NCI-H2107 (cell line): ENCODE data around the gene CDC42BPA.
A peak's percentile ranks its signal among the peaks of the same experiment; 100 is the strongest.
"Not testable (repeated sequence)": the region's sequence is repeated elsewhere in the genome, so short reads cannot be mapped to it uniquely, and the experiment has no call there.

Experiments used
- DNase-seq: peaks from one replicate; lab custom pipeline; 2025; lab: John Stamatoyannopoulos, UW

CDC42BPA gene, protein sequence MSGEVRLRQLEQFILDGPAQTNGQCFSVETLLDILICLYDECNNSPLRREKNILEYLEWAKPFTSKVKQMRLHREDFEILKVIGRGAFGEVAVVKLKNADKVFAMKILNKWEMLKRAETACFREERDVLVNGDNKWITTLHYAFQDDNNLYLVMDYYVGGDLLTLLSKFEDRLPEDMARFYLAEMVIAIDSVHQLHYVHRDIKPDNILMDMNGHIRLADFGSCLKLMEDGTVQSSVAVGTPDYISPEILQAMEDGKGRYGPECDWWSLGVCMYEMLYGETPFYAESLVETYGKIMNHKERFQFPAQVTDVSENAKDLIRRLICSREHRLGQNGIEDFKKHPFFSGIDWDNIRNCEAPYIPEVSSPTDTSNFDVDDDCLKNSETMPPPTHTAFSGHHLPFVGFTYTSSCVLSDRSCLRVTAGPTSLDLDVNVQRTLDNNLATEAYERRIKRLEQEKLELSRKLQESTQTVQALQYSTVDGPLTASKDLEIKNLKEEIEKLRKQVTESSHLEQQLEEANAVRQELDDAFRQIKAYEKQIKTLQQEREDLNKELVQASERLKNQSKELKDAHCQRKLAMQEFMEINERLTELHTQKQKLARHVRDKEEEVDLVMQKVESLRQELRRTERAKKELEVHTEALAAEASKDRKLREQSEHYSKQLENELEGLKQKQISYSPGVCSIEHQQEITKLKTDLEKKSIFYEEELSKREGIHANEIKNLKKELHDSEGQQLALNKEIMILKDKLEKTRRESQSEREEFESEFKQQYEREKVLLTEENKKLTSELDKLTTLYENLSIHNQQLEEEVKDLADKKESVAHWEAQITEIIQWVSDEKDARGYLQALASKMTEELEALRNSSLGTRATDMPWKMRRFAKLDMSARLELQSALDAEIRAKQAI (N-terminal part only)

DNA sequence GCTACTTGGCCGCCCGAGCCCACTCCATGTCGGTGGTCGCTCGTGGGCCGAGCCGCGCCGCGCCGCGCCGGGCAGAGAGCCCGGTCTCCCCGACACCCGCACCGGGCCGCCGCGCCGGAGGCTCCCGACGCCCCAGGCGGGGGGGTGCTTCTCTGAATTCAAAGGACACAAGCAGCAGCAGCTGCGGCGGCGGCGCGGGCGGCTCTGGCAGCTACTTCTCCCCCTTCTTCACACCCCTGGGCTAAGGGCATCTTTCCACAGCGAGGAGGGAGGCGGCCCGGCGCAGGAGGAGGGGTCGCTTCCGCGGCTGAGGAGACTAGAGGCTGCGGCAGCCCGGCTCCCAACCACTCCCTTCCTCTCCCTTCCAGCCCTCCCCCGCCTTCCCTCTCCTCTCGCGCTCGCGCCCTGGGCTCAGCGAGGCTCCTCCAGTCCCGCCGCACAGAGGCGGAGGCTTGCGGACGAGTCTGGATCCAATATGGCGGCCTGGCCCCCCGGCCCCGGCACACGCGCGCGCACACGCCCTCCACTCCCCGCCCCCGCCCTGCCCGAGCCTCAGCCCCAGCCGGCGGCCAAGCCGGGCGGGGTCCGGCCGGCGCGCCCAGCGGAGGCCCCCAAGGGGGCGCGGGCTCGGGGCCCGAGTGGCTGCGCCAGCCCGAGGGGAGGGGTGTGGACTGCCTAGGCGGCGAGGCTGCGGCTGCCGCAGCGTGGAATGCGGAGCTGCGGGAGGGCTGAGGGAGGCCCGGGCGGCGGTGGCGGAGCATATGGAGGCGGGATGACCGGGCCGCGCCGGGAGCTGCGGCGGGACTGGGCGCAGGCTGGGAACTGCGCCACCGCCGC lies at the start of gene CDC42BPA:
Gene CDC42BPA, minus strand, starts transcription at position 477 of the 837 bp plus-strand sequence. CDS start 1,310 bp downstream, outside the sequence.
- DNase-seq: peak; percentile 88

DNA sequence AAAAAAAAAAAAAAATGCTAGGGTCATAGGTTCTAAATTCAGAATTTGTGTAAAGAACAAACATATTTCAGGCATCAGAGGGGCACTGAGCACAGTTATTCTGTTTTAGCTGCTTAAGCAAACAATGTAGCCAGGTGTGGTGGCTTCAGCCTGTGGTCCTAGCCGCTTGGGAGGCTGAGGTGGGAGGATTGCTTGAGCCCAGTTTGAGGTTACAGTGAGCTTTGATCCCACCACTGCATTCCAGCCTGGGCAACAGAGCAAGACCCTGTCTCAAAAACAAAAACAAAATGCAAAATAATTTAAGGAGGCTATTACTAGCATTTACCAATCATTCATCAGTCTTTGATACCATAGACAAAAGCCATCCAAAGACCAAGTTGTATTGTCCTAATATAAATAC lies 49.7 kb upstream of the CDC42BPA start:
- no peak for DNase-seq

DNA sequence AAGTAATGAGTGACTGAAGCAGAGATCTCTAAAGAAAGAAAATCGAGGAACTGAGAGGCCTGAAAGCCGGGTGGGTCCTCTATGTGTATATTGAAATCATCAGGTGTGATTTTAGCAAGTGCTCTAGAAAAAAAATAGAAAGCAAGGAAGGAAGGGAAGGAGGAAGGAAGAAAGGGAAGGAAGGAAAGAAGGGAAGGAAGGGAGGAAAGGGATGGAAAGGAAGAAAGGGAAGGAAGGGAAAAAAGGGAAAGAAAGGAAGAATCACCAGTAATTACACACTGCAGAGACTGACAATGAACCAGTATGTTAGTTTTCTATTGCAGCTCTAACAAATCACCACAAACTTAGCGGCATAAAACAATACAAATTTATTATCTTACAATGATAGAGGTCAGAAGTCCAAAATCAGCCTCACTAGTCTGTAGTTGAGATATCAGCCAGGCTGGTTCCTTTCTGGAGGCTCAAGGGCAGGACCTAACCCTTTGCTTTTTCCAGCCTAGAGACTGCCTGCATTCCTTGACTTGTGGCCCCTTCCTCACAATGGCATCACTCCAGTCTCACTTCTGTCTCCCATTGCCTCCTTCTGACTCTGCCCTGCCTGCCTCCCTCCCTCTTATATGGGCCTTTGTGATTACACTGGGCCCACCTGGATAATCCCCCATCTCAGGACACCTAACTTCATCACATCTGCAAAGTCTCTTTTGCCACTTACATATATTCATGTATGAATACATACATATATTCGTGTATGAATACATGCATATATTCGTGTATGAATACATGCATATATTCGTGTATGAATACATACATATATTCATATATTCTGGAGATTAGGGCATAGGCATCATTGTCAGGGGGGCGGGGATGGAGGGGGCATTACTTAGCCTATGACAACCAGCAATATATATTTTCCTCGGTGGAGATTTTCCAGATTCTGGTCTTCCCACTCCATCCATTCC lies 47.5 kb upstream of the CDC42BPA start:
- DNase-seq: no peak

DNA sequence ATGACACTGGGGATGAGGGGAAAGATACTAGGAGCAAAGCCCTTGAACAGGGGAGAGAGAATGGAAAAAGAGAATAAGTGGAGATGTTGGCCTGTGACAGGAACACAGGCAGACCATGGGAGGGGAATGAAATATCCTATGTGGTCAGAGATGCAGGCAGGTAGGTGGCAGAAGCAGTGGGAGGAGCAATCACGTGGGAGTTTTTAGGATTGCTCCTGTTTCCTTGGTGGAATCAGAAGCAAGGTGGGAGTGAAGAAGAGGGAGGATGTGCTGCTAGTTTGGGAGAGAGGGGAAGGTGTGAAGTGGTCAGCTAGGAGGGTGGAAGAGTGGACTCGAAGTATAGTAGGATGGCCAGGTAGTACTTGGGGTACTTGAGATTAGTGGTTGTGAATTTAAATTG lies 46.4 kb upstream of the CDC42BPA start:
- no peak for DNase-seq

DNA sequence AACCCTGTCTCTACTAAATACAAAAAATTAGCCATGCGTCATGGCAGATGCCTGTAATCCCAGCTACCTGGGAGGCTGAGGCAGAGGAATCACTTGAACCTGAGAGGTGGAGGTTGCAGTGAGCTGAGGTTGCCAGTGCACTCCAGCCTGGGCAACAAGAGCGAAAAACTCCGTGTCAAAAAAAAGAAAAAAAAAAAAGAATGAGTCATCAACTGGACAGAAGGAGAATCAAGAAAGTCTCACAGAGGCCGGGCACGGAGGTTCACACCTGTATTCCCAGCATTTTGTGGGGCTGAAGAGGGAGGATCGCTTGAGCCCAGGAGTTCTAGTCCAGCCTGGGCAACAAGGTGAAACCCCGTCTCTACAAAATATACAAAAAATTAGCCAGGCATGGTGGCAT lies 45.5 kb upstream of the CDC42BPA start:
- DNase-seq: no peak

DNA sequence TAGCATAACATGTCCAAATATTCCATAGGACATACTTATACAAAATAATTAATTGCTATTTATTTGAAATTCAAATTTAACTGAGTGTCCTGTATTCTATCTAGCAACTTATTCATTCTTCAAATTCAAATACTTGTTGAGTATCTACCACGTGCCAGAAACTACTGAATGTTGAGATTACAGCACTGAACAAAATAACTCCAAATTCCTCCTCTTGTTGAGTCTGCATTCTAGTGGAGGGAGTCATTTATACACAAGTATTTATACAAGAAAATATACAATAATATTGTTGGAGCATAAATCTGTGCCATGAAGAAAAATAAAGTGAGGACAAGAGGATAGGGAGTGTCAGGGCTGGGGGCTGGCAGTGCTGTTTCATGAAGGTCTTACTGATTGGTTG lies 43.7 kb upstream of the CDC42BPA start:
- no peak for DNase-seq

DNA sequence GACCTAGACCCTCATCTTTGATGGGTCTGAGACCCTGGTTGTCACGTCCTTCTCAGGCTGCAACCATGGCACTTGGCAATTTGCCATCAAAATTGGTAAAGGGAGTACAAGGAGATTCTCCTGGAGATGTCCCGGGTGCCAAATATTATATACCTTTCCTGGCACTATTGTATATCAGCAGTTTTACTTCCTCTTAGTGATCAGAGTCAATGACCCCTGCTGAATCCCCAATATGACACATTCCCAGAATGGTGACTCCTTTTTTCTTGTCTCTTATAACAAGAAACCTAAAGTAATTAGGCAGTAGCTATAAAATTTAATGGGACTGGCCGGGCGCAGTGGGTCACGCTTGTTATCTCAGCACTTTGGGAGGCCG lies 39.6 kb upstream of the CDC42BPA start:
- no peak for DNase-seq

DNA sequence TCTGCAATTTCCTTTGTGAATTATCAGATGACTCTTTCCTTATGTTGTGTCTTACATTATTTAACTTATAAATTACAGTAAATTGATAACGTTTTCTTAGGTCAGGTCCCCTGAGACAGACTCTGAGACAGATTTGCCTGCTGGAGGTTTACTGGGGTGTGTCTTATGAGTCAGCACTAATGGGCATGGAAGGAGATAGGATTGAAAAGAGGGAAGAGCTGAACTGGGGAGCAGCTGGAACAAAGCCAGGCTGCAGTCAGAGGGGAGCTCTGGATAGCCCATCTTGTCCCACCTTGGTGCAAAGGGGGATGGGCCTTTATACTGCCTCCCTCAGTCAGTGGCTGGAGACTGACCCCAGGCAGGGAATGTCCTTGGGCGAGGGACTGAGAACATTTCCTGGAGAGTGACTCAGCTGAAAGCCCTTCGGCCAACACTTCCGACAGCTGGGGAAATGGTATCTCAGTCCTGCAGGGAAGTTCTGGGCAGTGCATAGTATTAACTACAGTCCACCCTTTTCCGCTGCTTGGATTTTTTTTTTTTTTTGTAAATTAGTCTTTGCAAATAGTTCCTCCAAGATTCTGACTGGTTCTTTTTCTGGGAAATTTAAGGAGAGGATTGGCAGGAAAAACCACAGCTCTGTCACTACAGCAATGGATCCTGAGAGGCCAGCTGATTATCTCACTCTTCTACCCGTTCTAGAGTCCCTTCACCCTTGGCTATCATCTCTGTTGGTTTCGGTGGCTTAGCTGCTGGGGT lies 39.1 kb upstream of the CDC42BPA start:
- DNase-seq: no peak

DNA sequence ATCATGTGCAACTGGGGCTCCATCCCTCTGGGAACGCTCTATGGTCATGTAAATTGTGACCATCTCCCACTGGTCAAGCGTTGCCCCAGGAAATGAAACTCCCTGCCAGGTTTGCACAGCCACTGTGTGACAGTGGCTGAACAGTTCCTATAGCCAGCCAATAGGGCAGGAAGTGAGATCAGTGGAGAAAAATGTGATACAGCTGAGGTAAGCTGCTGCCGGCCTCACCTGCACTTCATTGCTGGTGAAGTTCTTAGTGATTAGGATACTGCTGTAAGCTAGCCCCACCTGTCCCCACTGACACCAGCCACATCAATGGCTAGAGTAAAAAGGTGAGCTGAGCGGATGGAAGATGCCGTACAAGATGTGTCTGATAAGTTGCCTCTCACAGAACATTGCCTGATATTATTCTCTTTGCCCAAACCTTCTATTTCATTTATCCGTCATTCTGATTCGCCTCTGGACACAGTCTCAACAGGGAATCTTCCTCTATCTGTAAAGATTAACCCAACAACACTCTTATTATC lies 38.4 kb upstream of the CDC42BPA start:
- DNase-seq: no peak

DNA sequence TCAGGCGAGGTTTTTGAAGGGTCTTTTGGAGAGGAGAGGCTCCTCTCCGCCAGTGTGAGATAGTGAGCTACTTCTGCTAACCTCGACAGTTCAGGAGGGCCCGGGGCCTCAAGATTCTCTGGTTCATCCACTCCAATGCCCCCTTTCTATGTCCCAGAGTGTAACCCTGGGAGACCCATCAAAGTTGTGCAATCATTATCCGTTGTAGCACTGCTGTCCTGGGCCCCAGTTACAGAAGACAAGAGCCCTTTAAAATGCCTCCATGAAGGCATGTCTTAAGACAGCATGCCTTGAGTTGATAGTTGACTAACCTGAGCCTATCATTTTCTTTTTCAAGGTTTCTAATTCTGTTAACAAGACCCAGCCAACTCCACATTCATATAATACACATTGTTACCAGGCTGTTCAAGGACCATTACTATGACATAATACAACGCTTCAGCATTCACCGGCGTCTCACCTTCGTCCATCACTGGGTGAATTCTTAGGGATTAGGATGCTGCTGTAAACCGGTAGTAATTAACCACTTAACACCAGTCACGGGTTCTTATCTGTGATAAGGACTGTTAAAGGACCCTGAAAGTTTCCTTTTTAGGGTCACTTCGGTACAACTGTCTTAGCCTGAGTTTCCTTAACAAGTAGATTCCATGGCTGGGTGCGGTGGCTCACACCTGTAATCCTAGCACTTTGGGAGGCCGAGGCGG lies 37.4 kb upstream of the CDC42BPA start:
- no peak for DNase-seq

DNA sequence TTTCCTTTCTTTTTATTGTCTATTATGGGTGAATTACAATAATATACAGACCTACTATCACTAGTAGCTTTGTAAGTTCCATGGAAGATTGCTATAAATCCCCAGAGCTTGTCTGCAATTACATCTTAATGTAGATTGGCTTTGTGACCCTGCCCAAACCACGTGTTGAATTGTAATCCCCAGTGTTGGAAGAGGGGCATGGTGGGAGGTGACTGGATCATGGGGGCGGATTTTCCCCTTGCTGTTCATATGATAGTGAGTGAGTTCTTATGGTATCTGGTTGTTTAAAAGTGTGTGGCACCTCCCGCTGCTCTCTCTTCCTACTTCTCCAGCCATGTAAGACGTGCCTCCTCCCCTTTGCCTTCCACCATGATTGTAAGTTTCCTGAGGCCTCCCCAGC lies 34.9 kb upstream of the CDC42BPA start:
- no peak for DNase-seq

DNA sequence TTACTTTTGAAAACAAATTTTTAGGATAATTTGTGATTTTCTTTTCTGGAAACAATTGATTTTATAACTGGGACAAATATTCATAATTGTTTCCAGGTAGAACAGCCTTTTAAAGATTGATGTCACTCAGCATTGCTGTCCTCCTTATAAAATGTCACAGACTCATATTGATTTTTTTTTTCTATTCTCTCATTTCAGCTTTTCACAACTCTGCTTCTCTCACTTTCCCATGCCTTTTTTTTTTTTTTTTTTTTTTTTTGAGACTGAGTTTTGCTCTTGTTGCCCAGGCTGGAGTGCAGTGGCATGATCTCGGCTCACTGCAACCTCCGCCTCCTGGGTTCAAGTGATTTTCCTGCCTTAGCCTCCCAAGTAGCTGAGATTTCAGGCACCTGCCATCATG lies 33.9 kb upstream of the CDC42BPA start:
- not testable (repeated sequence) for DNase-seq

DNA sequence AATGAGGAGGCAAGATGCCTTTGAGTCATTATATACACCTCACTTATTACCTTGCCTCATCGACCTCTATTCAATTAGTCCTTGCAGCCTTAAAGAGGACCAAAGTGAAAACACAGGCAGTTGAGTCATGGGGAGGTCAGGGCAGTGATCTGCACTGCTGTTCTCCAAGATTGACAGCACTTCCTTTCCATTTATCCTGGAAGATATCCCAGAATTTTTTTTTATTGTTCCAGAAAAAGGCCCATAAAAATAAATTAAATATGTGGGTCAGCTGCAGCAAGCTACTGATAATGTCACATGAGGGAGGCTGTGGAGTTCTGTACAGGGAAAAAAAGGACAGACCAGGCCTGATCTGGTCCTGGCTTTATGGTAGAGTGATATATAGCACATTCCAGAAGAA lies 33.2 kb upstream of the CDC42BPA start:
- DNase-seq: no peak

DNA sequence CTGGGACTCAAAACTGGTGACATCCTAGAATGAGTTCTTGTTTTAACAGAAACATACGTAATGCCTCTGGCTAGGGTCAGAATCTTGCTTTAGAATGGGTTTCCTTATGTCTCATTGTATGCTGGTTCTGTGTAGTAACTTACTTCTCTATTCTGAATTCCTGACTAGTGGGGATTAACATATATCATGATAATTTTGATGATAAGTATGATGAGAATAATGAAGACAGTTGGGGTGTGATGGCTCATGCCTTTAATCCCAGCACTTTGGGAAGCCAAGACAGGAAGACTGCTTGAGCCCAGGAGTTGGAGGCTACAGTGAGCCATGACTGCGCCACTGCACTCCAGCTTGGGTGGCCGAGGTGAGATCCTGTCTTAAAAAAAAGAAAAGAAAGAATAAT lies 31.7 kb upstream of the CDC42BPA start:
- no peak for DNase-seq

DNA sequence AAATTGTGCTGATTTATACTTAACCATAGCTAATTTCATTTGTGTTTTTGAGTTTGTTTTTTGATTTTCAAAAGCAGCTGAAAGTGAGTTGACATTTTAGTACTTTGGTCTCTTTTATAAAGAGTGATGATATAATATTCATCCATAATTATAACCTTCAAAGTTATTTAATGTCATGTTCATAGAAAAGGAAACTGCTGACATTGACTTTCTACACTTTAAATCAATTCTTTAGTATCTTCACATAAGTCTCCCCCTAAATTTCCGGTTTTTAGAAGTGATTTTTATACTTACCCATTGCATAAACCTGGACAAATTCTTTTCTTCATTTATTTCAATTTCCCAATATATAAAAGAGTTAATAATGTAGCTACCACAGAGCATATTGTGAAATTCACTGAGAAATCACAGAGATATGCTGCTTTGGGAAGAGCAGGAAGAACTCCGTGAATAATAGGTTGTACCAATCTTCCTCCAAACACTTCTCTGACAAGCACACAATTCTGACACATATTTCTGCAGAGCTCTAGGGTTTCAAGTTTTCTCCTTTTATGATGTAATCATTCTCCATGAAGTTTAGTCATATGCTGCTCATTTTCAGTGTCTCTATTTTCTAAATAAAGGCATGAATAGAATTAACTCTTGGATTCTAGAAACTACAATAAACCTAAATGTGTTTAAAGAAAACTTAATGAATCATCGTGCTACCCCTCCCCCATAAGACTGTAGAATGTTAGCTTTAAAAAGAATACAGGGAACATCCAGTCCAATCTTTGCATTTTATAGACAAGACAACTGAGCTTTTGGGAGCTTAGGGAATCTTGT lies 25.6 kb upstream of the CDC42BPA start:
- DNase-seq: no peak

DNA sequence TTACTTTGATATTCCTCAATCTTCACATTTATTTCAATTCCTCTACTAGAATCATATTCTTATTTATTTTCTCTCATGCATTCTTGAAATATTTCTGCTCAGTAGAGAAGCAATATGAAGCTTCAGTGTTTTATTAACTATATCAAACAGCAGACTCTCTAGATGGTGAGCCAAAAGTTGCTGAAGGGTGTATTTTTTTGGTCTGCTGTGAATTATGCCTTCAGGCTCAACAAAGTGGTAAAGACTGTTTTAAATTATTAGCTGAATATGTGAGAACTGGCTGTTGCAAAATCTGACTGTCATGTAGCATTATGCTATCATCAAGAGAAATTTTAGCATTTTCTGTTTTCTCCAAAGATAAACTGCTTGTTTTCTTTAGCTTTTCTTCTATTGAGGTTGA lies 24.9 kb upstream of the CDC42BPA start:
- DNase-seq: no peak

DNA sequence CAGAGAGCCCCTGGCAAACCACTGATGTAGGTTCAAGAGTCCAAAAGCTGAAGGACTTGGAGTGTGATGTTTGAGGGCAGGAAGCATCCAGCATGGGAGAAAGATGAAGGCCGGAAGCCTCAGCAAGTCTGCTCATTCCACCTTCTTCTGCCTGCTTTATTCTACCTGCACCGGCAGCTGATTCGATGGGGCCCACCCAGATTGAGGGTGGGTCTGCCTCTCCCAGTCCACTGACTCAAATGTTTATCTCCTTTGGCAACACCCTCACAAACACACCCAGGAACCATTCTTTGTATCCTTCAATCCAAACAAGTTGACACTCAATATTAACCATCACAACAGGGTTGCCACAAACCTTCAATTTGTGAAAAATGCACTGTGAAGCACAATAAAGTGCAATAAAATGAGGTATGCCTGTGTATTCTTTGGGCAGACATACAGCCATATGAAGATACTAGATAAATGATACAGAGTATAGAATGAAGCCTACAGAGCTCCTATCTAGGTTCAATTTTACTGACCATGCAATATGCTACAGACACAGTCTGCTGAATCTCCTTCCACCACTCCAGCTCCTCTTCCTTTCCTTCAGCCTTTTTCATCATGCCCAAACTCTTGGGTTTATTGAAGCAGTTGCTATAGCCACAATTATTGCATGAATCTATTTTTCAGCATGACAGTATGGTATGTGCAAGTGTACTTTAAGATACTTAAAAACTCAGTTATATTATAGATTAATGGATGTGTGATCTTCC lies 24.0 kb upstream of the CDC42BPA start:
- no peak for DNase-seq

DNA sequence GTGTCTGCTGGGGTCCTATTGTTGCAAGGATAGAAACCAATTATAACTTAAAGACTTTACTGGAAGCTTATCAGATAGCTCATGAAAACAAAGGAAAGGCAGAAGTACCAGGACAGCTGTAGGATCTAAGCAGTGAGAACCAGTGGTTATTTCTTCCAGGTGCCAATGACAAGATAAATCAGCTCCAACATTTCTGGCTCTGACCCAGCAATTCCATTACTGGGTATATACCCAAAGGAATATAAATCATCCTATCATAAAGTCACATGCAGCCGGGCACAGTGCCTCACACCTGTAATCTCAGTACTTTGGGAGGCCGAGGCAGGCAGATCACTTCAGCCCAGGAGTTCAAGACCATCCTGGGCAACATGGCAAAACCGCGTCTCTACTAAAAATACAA lies 17.8 kb upstream of the CDC42BPA start:
- not testable (repeated sequence) for DNase-seq
